H1 (cell line): Measurements from ENCODE around the gene KCTD12. TPM values are rescaled to one million over a fixed set of nuclear protein-coding genes. Genes with fewer than 3 reads are reported as not detected.

Experiments
- CHD7 ChIP-seq: fragments of 300-600 bp; sonication (generic); IDR thresholded peaks from 2 replicates; pipeline ENCODE4 v1.7.1; 2012; ENCODE audit warnings: low read length, moderate library complexity, mild to moderate bottlenecking, inconsistent platforms; ENCODE audit not compliant: insufficient replicate concordance
- polyA plus RNA-seq, 7 experiments: library from polyadenylated mRNA; depleted of rRNA in 3 of 7; stranded (reverse) in 5 of 7; unstranded in 2 of 7; fragments of >200 nt in 5 of 7; fragments of 200-250 nt in 2 of 7; gene quantifications; 1 replicate in 5 of 7; 2 replicates in 1 of 7; 4 replicates in 1 of 7; pipeline versions ENCODE4 v1.2.1 to v1.2.3, GENCODE V29; 2011 to 2013; ENCODE audit warnings: missing spikeins in 2 of 7, mixed read lengths in 2 of 7
- total RNA-seq: library from RNA; stranded (reverse); fragmentation: NEBNext Ultra II Directional; extraction: Animal tissue kit (Norgen Biotek cat#: 25700); gene quantifications from 2 replicates; pipeline ENCODE4 v1.2.1, GENCODE V29; 2021

KCTD12 gene
- total and polyA plus RNA-seq, 2 of the 8 experiments (the other 6 are each of a cell fraction or from before 2014, with no cell fraction given) = 2.5 to 9.6 TPM

- TF ChIP-seq CHD7 = no peak
- TF ChIP-seq, all 59 proteins: peak for 0
Observed at GRCh38 chr13:76865109-76865508, 21.1 kb downstream of the KCTD12 start (continued).
